K562 (cell line): Measurements from ENCODE around the gene KRTCAP2. TPM values are rescaled to one million over a fixed set of nuclear protein-coding genes. Genes with fewer than 3 reads are reported as not detected.

ENCODE experiments used
- ASH1L ChIP-seq: fragments of 450-650 bp; IDR thresholded peaks from 2 replicates; pipeline ENCODE4 v1.6.1; 2018; ENCODE audit warnings: borderline replicate concordance, mild to moderate bottlenecking, low read depth; ENCODE audit not compliant: partially characterized antibody
- CTBP1 ChIP-seq: fragments of 450-650 bp; IDR thresholded peaks from 2 replicates; pipeline ENCODE4 v1.6.1; 2016; ENCODE audit warnings: borderline replicate concordance
- KLF16 ChIP-seq: IDR thresholded peaks from 2 replicates; pipeline ENCODE4 v1.6.1; 2016; ENCODE audit warnings: antibody characterized with exemption
- KLF6 ChIP-seq: fragments of 250-450 bp; sonication (Bioruptor Pico); IDR thresholded peaks from 2 replicates; pipeline ENCODE4 v1.4.0; 2020; ENCODE audit warnings: mild to moderate bottlenecking, moderate library complexity, borderline replicate concordance
- NR3C1 ChIP-seq: sonication (generic); formaldehyde crosslinking; IDR thresholded peaks from 2 replicates; pipeline ENCODE4 v1.8.1; 2022; ENCODE audit warnings: missing genetic modification reagents
- POU5F1 ChIP-seq: fragments of 150-350 bp; IDR thresholded peaks from 2 replicates; pipeline ENCODE4 v1.6.1; 2014; ENCODE audit warnings: borderline replicate concordance, low read length, low read depth, mild to moderate bottlenecking; ENCODE audit not compliant: partially characterized antibody
- PYGO2 ChIP-seq: fragments of 450-650 bp; IDR thresholded peaks from 2 replicates; pipeline ENCODE4 v1.6.1; 2016; ENCODE audit warnings: mild to moderate bottlenecking, missing genetic modification characterization, moderate library complexity, missing compliant biosample characterization
- RBM39 ChIP-seq: fragments of 200-400 bp; formaldehyde crosslinking; optimal IDR thresholded peaks from 2 replicates; pipeline ENCODE3; 2018; ENCODE audit warnings: low read depth, low read length
- SMAD1 ChIP-seq: fragments of 150-350 bp; IDR thresholded peaks from 2 replicates; pipeline ENCODE4 v1.6.1; 2014; ENCODE audit warnings: low read length, low read depth; ENCODE audit not compliant: partially characterized antibody
- SMAD4 ChIP-seq: fragments of 250-450 bp; sonication (Bioruptor Pico); conservative IDR thresholded peaks from 2 replicates; pipeline ENCODE4 v1.8.0; 2021; ENCODE audit warnings: inconsistent platforms, mild to moderate bottlenecking, moderate library complexity
- SMARCB1 ChIP-seq: IDR thresholded peaks from 2 replicates; pipeline ENCODE4 v1.6.1; 2011; ENCODE audit warnings: improper control_type of control experiment, low read depth; ENCODE audit not compliant: insufficient read length
- SMC3 ChIP-seq: conservative IDR thresholded peaks from 2 replicates; pipeline ENCODE4 v1.6.1; 2011; ENCODE audit warnings: low read depth, low read length, improper control_type of control experiment; ENCODE audit not compliant: insufficient read depth
- SOX6 ChIP-seq: fragments of 450-650 bp; IDR thresholded peaks from 2 replicates; pipeline ENCODE4 v1.6.1; 2014; ENCODE audit warnings: mild to moderate bottlenecking
- UBTF ChIP-seq, 2 experiments: IDR thresholded peaks; 2 replicates each; pipeline ENCODE4 v1.6.1; 2012; ENCODE audit warnings: improper control_type of control experiment in 2 of 2, low read depth in 2 of 2, low read length in 2 of 2, borderline replicate concordance in 1 of 2
- ZNF324 ChIP-seq: fragments of 250-450 bp; sonication (Bioruptor Pico); IDR thresholded peaks from 2 replicates; pipeline ENCODE4 v1.4.0; 2020; ENCODE audit warnings: mild to moderate bottlenecking
- ZNF592 ChIP-seq: fragments of 450-650 bp; IDR thresholded peaks from 2 replicates; pipeline ENCODE4 v1.6.1; 2017; ENCODE audit warnings: antibody characterized with exemption, mild to moderate bottlenecking
- polyA plus RNA-seq, 8 experiments: library from polyadenylated mRNA; depleted of rRNA in 4 of 8; stranded (reverse) in 5 of 8; unstranded in 3 of 8; fragments of >200 nt; fragmentation: Nextera tagmentation in 2 of 8; fragmentation: Illumina TruSeq in 1 of 8; extraction: Ambion mirVana in 2 of 8; extraction: Trizol in 1 of 8; gene quantifications; 2 replicates each; pipeline versions ENCODE4 v1.2.1 to v1.2.3, GENCODE V29; 2011 to 2014; ENCODE audit warnings: inconsistent platforms in 1 of 8, missing spikeins in 1 of 8
- total RNA-seq, 7 experiments: library from RNA; depleted of rRNA in 6 of 7; stranded (reverse); fragments of >200 nt in 6 of 7; fragmentation: Illumina TruSeq in 2 of 7; extraction: Trizol in 2 of 7; gene quantifications; 2 replicates each; pipeline versions ENCODE4 v1.2.1 to v1.2.3, GENCODE V29; 2011 to 2021; ENCODE audit warnings: low replicate concordance in 1 of 7
- TF ChIP-seq, protein P1 (sequence below): fragments of 250-450 bp; sonication (Bioruptor Pico); IDR thresholded peaks from 2 replicates; pipeline ENCODE4 v1.4.0; 2020; ENCODE audit warnings: mild to moderate bottlenecking, moderate library complexity

KRTCAP2 gene
- total and polyA plus RNA-seq, 9 of the 15 experiments (the other 6 are each of a cell fraction or from before 2014, with no cell fraction given): 126 to 436 (median 244) TPM

GRCh38 chr1:155137154-155137949 lies 35.8 kb downstream of the KRTCAP2 start (continued):
- TF ChIP-seq, protein P1, sequence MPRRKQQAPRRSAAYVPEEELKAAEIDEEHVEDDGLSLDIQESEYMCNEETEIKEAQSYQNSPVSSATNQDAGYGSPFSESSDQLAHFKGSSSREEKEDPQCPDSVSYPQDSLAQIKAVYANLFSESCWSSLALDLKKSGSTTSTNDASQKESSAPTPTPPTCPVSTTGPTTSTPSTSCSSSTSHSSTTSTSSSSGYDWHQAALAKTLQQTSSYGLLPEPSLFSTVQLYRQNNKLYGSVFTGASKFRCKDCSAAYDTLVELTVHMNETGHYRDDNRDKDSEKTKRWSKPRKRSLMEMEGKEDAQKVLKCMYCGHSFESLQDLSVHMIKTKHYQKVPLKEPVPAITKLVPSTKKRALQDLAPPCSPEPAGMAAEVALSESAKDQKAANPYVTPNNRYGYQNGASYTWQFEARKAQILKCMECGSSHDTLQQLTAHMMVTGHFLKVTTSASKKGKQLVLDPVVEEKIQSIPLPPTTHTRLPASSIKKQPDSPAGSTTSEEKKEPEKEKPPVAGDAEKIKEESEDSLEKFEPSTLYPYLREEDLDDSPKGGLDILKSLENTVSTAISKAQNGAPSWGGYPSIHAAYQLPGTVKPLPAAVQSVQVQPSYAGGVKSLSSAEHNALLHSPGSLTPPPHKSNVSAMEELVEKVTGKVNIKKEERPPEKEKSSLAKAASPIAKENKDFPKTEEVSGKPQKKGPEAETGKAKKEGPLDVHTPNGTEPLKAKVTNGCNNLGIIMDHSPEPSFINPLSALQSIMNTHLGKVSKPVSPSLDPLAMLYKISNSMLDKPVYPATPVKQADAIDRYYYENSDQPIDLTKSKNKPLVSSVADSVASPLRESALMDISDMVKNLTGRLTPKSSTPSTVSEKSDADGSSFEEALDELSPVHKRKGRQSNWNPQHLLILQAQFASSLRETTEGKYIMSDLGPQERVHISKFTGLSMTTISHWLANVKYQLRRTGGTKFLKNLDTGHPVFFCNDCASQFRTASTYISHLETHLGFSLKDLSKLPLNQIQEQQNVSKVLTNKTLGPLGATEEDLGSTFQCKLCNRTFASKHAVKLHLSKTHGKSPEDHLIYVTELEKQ: no peak
- no peak for TF ChIP-seq SMARCB1
- no peak for TF ChIP-seq POU5F1
- 0 out of 2 replicates have a peak, but pooled peaks have one; percentile 39 for TF ChIP-seq KLF16
- no peak for TF ChIP-seq ASH1L
- TF ChIP-seq ZNF592: no peak
- 0 out of 4 replicates have a peak, but pooled peaks of 1 of the 2 experiments have one; percentile 32 for TF ChIP-seq UBTF (IDR thresholded peaks at IDR 0.05; ENCODE audit: borderline replicate concordance in 1 of 2, low read depth in 2 of 2, low read length in 2 of 2)
- TF ChIP-seq RBM39: no peak
- TF ChIP-seq CTBP1: peak; percentile 80
- no peak for TF ChIP-seq ZNF324 (CRISPR knock-in tag)
- TF ChIP-seq SMAD4 (CRISPR knock-in tag): no peak
- no peak for TF ChIP-seq PYGO2 (tag)
- TF ChIP-seq SOX6: no peak
- TF ChIP-seq KLF6 (CRISPR knock-in tag): no peak
- TF ChIP-seq SMAD1: no peak
- no peak for TF ChIP-seq SMC3
- TF ChIP-seq NR3C1 (CRISPR knock-in tag): no peak
